Fibroblast of mammary gland (primary cell): ENCODE measurements around the gene PEAK3.

Experiments
- DNase-seq: peaks from one replicate; pipeline ENCODE4 v3.0.0-alpha.2; 2010; ENCODE audit warnings: low read depth
- H3K4me3 ChIP-seq: 2 replicates; pipeline ENCODE4 v1.5.1; 2011; ENCODE audit warnings: low read depth, mild to moderate bottlenecking, low read length, moderate library complexity; ENCODE audit not compliant: control insufficient read depth
- TF ChIP-seq, protein P1 (sequence below): conservative IDR thresholded peaks from 2 replicates; pipeline ENCODE4 v1.5.1; 2011; ENCODE audit warnings: low read depth, low read length, inconsistent platforms; ENCODE audit not compliant: control insufficient read depth, insufficient read depth

Gene PEAK3

DNA sequence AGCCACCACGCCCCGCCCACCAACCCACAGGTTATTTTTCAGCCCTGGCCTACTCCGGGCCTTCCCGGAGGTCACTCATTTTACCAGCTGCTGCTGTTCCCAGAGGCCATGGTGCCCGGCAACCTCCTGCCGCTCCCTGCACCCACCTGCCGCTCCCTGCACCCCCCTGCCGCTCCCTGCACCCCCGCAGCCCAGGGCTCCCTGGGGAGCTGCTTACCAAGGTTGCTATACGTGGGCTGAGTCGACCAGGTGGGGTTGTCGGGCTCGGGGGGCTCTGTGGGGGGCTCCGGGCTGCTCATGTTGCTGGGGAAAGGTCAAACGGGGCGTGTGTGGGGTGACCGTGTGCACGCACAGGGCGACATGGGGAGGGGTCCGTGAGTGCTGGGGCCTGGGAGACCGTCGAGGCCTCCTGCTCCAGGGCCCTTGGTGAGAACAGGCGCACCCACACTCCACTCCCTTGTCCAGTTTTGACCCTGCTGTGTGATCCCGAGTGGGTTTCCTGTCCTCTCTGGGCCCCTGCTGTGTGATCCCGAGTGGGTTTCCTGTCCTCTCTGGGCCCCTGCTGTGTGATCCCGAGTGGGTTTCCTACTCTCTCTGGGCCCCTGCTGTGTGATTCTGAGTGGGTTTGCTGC, 1.2 kb downstream of the PEAK3 start:
- TF ChIP-seq, protein P1, sequence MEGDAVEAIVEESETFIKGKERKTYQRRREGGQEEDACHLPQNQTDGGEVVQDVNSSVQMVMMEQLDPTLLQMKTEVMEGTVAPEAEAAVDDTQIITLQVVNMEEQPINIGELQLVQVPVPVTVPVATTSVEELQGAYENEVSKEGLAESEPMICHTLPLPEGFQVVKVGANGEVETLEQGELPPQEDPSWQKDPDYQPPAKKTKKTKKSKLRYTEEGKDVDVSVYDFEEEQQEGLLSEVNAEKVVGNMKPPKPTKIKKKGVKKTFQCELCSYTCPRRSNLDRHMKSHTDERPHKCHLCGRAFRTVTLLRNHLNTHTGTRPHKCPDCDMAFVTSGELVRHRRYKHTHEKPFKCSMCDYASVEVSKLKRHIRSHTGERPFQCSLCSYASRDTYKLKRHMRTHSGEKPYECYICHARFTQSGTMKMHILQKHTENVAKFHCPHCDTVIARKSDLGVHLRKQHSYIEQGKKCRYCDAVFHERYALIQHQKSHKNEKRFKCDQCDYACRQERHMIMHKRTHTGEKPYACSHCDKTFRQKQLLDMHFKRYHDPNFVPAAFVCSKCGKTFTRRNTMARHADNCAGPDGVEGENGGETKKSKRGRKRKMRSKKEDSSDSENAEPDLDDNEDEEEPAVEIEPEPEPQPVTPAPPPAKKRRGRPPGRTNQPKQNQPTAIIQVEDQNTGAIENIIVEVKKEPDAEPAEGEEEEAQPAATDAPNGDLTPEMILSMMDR, result no peak
- no peak overlapping the region for H3K4me3 ChIP-seq
- DNase-seq, result no peak

DNA sequence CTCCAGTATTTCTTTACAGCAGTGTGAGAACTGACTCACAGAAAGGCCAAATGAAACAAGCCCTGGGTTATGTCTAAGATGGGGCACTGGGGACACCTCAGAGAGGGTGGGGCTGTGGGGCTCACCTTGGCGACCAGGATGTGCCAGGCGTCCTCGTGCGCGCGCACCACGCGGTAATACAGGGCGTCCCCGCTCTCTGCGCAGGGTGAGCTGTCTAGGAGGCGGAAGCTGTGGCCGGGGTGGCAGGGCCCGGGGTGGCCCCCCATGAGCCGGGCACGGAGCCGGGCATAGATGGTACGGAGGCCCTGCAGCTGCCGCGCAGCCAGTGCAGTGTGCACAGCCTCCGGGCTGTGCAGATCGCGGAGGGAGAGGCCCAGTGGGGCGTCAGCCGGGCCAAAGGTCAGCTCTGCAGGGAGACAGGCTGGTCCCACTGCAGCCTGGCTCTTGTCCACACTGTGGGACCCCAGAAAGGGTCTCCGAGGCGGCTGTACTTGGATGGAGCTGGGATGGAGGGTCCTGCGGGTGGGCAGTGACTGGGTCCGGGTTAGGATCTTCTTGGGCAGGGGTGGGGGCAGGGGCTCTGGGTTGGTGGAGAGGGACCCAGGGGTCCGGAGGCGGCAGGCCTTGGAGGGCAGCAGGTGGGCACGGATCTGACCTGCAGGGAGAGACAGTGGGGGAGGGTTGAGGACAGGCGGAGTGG, 3.4 kb downstream of the PEAK3 start:
- TF ChIP-seq, protein P1, result no peak
- DNase-seq, result no peak
- H3K4me3 ChIP-seq, result no peak overlapping the region

- no peak overlapping the region for H3K4me3 ChIP-seq
- no peak for DNase-seq
- TF ChIP-seq, protein P1, result no peak
These were observed 4.8 kb downstream of the PEAK3 start for GRCh38 chr19:2277138-2277537.

- no peak overlapping the region for H3K4me3 ChIP-seq
- TF ChIP-seq, protein P1, result no peak
- DNase-seq, result no peak
These were observed 5.5 kb downstream of the PEAK3 start for GRCh38 chr19:2276429-2276986.

DNA sequence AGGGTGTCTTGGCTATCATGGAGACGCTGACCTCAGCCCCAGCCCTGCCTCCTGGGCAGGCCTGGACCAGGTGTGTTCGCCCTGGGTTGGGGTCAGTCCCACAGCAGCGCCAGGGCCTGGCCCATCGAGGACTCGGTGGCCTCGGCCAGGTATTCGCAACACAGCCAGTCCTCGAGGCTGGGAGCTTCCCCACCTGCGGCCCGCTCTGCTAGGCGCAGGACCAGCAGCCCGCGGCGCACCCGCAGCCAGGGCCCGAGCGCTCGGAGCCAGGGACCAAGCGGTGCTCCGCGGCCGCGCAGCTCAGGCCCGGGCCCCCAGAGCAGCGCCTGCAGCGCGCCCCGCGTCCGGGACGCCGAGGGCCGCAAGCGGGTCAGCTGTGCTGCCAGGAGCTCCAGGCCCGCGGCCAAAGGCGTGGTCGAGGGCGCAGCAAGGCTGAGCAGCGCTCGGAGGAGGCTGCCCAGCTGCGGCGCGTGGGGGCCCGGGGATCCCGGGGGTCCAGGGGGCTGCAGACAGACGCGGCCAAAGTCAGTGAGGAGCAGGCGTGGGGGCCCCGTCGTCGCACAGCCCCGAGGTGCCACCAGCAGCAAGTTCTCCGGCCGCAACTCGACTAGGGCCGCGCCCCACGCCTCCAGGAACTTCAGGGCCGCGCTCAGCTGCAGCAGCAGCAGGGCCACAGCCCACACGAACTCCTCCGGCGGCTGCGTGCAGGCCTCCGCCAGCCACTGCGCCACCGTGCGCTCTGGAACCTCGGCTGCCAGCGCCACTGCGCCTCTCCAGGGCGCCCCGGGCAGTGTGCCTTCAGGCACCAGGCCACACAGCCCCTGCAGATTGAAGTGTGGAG, 6.2 kb downstream of the PEAK3 start:
- no peak overlapping the region for H3K4me3 ChIP-seq
- TF ChIP-seq, protein P1, result no peak
- no peak for DNase-seq

GRCh38 chr19:2274931-2275535, 6.9 kb downstream of the PEAK3 start:
- TF ChIP-seq, protein P1, result peak; percentile 76
- DNase-seq, result peak; percentile 76

More at GRCh38 chr19:2274931-2275535, 6.9 kb downstream of the PEAK3 start:
- H3K4me3 ChIP-seq, result no peak overlapping the region
